ENCODE results near the gene CACNG6. TPM values are rescaled to one million over a fixed set of nuclear protein-coding genes. Genes with fewer than 3 reads are reported as not detected.
"Not testable (repeated sequence)": the region's sequence is repeated elsewhere in the genome, so short reads cannot be mapped to it uniquely, and the experiment has no call there.

Gene CACNG6
- total RNA-seq, 1 experiment from 2014 or later: not detected

GRCh38 chr19:54001496-54001895 lies 10.1 kb downstream of the CACNG6 start:
- DNase-seq (ENCODE audit: low read depth): no peak

DNA sequence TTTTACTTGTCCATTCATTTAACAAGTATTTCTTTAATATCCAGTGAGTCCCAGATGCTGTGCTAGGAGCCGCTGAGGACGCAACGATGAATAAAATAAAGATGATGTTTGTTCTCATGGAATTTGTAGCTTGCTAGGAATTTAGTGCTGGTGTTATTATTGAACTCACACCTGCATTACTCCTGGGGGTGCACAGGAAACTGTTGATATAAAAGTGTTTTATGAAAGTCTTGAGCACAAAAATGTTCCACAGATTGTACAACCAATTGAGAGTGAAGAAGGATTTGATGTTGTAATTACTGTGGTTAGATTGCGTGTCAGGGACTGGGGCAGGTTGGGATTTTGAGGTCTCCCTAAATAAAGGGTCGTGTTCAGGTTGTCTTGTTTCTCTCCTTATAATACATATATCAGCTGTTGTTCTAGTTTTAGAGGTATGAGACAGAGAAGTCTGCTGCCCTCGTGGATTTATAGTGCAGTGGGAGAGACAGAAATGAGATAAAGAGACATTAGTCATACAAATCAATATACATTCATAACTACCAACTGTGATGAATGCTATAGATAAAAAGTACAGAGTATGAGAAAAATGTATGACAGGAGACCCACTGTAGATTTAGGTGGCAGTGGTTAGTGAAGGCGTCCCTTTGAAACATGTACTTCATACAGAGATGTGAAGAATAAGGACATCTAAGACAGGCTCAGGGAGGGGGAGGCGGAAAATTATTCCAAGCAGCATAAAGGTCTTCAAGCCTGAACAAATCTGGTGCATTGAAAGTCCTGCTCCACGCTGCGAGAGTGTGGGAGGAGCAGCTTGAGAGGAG lies 11.3 kb downstream of the CACNG6 start:
- DNase-seq (ENCODE audit: low read depth): no peak

DNA sequence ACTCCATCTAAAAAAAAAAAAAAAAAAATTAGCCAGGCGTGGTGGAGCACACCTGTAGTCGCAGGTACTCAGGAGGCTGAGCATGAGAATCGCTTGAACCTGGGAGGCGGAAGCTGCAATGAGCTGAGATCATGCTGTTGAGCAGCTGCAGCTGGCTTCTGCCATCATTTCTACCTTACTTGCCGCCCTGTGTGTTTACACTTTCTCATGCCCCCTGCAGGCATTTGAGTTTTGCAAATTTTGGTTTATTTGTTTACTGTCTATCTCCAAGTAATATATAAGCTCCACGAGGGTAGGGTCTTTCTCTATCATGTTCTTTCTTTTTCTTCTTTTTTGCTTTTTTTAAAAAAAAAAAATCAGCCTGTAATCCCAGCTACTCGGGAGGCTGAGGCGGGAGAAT lies 18.0 kb downstream of the CACNG6 start:
- no peak for DNase-seq (ENCODE audit: low read depth)

DNA sequence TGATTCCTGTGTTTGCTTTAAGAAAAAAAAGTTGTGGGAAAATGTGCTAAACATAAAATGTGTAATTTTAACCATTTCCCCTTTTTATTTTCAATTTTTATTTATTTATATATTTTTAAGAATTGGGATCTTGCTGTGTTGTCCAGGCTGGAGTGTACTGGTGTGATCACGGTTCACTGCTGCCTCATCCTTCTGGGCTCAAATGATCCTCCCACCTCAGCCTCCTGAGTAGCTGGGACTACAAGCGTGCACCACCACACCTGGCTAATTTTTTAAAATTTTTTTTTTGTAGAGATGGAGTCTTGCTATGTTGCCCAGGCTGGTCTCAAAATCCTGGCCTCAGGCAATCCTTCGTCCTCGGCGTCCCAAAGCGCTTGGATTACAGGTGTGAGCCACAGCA lies 19.0 kb downstream of the CACNG6 start:
- DNase-seq (ENCODE audit: low read depth): no peak

GRCh38 chr19:54011507-54012211 lies 20.2 kb downstream of the CACNG6 start:
- no peak for DNase-seq (ENCODE audit: low read depth)

DNA sequence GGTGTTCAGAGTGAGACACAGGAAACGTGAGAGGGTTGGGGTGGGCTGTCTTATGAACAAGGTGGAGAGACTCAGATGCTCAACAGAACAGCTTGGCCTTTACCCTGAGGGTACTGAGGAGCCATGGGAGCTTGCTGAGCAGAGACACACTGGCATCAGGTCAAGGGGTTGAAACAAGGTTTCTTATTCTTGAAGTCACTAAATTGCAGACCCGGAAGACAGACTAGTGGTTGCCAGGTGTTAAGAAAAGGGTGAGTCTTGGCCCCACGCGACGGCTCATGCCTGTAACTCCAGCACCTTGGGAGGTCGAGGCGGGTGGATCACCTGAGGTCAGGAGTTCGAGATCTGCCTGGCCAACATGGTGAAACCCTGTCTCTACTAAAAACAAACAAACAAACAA lies 22.4 kb downstream of the CACNG6 start:
- DNase-seq (ENCODE audit: low read depth): no peak

DNA sequence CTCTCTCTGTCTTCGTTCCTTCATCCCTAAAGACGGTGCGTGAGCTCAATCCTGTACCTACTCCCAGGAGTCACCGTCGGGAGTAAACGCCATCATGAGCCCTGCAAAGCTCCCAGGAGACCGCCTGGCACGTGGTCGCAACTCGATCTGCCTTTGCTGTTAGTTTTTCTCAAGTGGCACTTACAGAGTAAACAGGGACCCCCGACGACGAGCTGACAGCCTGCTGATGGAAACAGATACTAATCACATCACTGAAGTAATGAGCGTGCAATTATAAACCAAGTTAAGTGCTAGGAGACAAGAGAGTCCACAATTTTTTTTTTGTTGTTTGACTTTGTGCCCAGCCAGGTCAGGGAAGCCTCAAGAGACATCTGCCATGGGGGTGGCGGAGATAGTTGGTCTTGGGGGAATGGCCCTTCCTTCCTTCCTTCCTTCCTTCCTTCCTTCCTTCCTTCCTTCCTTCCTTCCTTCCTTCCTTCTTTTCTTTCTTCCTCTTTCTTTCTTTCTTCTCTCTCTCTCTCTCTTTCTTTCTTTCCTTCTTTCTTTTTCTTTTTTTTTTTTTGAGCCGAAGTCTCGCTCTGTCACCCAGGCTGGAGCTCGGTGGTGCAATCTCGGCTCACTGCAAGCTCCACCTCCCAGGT lies 23.6 kb downstream of the CACNG6 start:
- DNase-seq (ENCODE audit: low read depth): no peak

- DNase-seq (ENCODE audit: low read depth): peak; percentile 77
Observed at GRCh38 chr19:54017261-54017660, 25.8 kb downstream of the CACNG6 start.

GRCh38 chr19:54021363-54021762 lies 29.9 kb downstream of the CACNG6 start:
- no peak for DNase-seq (ENCODE audit: low read depth)

DNA sequence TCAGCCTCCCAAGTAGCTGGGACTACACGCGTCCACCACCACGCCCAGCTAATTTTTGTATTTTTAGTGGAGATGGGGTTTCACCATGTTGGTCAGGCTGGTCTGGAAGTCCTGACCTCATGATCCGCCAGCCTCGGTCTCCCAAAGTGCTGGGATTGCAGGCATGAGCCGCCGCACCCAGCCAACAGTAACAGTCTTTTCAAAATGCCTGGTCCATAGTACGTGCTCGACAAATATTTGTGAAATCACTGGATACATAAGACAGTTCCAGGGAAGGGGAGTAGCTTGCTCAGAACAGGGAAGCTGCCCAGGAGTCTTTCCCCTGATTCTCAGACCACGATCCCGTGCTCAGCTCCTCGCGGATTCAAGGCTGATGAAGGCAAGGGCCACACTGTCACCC lies 30.5 kb downstream of the CACNG6 start:
- DNase-seq (ENCODE audit: low read depth): no peak

DNA sequence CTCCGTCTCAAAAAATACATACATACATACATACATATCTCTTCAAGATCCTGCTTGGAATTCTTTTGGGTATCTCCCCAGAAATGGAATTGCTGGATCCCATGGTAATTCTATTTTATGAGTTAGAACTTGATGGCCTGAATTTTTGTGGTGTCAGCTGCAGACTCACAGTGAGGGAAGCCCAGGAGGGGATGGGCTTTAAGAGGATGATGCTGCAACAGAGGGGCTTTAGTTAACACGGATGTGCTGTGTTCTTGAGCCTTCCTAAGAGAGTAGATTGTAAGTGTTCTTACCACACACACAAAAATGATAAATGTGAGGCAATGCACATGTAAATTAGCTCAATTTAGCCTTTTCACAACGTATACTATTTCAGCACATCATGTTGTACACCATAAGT lies 31.8 kb downstream of the CACNG6 start:
- no peak for DNase-seq (ENCODE audit: low read depth)

DNA sequence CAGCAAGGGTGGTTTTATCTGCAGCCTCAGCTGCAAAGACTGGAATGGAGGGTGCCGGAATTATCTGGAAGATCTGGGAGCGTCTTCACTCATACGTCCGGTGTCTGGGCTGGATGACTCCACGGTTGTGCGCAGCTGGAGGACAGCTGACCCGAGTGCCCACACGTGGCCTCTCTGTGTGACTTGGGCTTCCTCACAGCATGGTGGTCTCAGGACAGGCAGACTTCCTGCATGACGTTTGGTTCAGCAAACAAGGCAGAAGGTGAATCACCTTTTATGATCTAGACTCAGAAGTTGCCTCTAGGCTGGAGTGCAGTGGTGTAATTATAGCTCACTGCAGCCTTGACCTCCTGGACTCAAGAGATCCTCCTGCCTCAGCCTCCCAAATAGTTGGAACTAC lies 33.2 kb downstream of the CACNG6 start:
- DNase-seq (ENCODE audit: low read depth): peak; percentile 74

- DNase-seq (ENCODE audit: low read depth): no peak
Observed at GRCh38 chr19:54026656-54027055, 35.2 kb downstream of the CACNG6 start.

GRCh38 chr19:54029301-54029700 lies 37.9 kb downstream of the CACNG6 start:
- no peak for DNase-seq (ENCODE audit: low read depth)

DNA sequence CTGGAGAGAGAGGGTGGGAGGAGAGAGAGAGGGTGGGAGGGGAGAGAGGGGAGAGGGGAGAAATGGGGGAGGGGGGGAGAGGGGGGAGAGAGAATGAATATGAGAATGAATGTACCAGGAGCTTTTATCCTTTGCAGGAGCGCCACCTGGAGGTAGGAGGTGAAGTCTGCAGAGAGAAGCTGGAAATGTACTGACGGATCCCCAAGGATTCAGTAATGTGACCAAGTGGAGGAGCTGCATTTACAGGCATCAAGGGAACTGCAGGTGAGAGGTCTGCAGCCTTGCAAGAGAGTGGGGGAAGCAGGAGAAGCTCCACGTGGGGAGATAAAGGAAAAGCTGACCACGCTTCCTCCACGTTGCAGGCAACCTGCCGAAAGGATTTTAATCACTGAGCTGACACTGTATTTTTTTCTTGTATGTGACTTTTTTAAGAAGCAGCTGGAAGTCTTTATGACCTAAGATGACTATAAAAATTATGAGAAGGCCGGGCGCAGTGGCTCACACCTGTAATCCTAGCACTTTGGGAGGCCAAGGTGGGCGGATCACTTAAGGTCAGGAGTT lies 38.6 kb downstream of the CACNG6 start:
- DNase-seq (ENCODE audit: low read depth): peak; percentile 75

DNA sequence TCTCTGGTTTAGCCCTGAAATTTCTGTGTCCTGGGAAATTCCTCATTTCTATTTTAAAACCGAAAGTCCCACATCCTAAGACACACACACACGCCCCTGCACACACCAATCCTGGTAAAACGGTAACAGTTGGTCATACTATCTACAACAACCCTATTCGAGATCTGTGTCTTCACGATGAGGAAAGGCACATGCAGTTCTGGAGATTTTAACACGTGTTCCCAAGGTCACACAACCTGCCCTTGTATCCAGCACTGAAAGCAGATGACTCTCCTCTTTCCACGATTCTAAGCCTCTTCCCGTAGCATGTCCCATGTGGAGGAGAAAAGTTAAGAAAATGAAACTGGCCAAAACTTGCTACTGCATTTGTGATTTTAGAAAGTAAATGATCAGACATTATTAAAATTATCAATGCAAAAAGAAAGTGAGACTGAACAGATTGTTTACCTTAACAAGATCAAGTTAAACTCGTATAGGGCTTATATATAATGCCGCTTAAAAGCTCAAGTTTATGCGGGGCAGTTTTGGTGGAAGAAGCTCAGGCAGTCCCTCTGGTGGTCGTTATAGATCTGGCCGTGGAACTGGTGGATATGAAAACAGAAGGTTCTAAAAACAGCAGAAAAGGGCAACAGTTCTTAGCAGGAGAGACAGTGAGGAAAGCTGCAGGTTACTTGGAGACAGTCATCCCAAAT lies 39.6 kb downstream of the CACNG6 start:
- DNase-seq (ENCODE audit: low read depth): peak; percentile 60

DNA sequence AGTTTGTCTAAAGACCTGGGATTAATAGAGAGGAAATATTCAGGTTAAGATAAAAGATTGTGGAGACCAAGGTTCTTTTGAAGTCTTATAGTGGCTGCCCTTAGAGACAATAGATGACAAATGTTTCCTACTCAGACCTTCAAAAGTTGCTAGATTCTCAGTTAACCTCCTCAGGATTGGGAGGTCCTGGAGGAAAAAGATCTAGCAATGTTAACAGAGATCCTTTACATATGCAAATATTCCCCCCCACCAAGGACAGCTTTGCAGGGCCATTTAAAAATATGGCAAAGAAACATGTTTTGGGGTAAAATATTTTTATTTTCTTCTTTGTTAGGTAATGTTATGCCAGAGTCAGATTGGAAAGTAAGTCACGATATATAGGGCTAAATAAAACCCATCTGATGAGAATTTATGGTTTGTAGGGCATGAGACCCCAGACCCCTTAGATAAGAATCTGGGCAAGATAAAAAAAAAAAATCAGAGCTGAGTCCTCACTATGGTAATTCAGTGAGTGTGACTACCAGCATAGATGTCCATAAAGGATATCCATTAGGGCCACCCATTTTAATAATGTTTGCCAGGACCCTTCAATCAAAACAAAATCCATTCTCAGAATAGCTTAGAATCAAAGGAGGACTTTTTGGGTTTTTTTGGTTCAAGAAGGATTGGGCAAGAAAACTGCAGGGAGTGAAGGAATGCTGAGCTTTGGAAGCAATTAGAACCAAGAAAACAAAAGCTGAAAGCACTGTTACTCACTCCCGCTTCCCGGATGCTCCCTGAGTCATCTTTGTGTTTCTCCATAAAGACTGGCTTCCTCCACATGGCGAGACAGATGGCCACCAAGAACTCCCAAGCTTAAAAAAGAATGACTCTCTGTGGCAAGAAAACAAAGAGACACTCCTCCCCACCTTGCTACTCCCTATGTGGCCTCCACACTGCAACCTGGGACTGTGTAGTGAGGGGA lies 44.1 kb downstream of the CACNG6 start:
- peak; percentile 92 for DNase-seq (ENCODE audit: low read depth)

DNA sequence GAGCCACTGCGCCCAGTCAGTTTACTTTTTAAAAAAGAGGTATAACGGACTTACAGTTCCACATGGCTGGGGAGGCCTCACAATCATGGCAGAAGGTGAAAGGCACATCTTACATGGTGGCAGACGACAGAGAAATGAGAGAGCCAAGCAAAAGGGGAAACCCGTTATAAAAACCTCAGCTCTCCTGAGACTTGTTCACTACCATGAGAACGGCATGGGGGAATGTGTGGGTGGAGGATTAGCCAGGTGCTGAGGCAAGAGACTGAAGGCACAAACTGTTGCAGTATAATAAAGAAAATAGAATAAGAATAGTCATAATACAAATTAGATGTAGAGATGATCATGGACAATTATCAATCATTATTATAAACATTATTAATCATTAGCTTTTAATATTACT lies 45.1 kb downstream of the CACNG6 start:
- DNase-seq (ENCODE audit: low read depth): not testable (repeated sequence)

GRCh38 chr19:54040003-54040402 lies 48.6 kb downstream of the CACNG6 start:
- DNase-seq (ENCODE audit: low read depth): no peak

- DNase-seq (ENCODE audit: low read depth): no peak
Observed at GRCh38 chr19:54041969-54042606, 50.7 kb downstream of the CACNG6 start.
